HL-60 (cell line): ENCODE measurements around the gene FLT4.

Source experiments
- CTCF ChIP-seq: IDR thresholded peaks from one replicate; pipeline ENCODE4 v1.5.1; 2011; ENCODE audit warnings: low read length, control low read depth, inconsistent platforms; ENCODE audit not compliant: insufficient read depth
- GABPA ChIP-seq: IDR thresholded peaks from 2 replicates; pipeline ENCODE4 v1.6.1; 2012; ENCODE audit warnings: low read depth
- POLR2AphosphoS5 ChIP-seq: IDR thresholded peaks from 2 replicates; pipeline ENCODE4 v1.6.1; 2012; ENCODE audit warnings: low read depth
- TF ChIP-seq, protein P1 (sequence below): IDR thresholded peaks from 2 replicates; pipeline ENCODE4 v1.6.1; 2012; ENCODE audit warnings: low read depth; ENCODE audit not compliant: insufficient replicate concordance

DNA sequence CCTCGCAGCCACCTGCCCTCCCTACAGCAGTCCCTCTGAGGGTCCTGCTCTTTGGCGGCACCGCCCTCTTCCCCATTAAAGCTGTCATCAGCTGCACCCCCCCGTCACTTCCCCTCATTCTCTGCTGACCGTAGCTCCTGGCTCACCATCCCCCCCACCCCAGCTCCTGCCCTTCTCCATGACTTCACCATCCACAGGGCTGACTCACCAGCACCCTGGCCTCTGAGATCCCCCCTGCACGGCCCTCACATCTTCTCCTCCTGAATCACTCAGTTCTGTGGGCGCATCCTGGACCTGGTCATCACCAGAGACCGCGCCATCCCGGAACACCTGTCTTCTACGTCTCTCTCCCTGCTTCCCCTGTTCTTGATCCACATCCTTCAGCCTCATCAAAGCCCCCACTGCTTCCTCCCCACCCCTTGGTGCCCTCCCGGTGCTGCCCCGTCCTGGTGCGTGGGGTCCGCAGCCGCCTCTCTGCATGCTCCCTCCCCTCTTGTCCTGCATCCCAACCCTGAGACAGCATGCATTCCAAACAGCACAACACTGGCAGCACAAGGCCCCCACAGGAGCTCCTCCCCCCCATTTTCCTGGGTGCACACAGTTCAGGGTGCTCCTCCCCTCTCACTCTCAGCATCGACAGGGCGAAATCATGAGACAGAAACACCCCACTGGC lies 12.9 kb downstream of the FLT4 start:
- TF ChIP-seq POLR2AphosphoS5, result no peak
- no peak for TF ChIP-seq CTCF
- TF ChIP-seq GABPA, result no peak
- TF ChIP-seq, protein P1, sequence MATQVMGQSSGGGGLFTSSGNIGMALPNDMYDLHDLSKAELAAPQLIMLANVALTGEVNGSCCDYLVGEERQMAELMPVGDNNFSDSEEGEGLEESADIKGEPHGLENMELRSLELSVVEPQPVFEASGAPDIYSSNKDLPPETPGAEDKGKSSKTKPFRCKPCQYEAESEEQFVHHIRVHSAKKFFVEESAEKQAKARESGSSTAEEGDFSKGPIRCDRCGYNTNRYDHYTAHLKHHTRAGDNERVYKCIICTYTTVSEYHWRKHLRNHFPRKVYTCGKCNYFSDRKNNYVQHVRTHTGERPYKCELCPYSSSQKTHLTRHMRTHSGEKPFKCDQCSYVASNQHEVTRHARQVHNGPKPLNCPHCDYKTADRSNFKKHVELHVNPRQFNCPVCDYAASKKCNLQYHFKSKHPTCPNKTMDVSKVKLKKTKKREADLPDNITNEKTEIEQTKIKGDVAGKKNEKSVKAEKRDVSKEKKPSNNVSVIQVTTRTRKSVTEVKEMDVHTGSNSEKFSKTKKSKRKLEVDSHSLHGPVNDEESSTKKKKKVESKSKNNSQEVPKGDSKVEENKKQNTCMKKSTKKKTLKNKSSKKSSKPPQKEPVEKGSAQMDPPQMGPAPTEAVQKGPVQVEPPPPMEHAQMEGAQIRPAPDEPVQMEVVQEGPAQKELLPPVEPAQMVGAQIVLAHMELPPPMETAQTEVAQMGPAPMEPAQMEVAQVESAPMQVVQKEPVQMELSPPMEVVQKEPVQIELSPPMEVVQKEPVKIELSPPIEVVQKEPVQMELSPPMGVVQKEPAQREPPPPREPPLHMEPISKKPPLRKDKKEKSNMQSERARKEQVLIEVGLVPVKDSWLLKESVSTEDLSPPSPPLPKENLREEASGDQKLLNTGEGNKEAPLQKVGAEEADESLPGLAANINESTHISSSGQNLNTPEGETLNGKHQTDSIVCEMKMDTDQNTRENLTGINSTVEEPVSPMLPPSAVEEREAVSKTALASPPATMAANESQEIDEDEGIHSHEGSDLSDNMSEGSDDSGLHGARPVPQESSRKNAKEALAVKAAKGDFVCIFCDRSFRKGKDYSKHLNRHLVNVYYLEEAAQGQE, result no peak
